Gastroesophageal sphincter (tissue), 3 donors: ENCODE data around the gene PLA2G4A.

Source experiments
- CTCF ChIP-seq, 4 experiments: fragments of 200-600 bp in 2 of 4; fragments of 450-650 bp in 2 of 4; sonication (generic) in 1 of 4; IDR thresholded peaks; one replicate each; pipeline ENCODE4 v1.5.1; 2017 to 2019; ENCODE audit warnings: antibody characterized with exemption in 4 of 4, mild to moderate bottlenecking in 2 of 4, moderate library complexity in 2 of 4
- POLR2A ChIP-seq, 2 donors: fragments of 450-650 bp; IDR thresholded peaks; one replicate each; pipeline ENCODE4 v1.6.1; 2017; ENCODE audit warnings: antibody characterized with exemption in 2 of 2, mild to moderate bottlenecking in 2 of 2, moderate library complexity in 1 of 2
- POLR2AphosphoS5 ChIP-seq: sonication (generic); formaldehyde crosslinking; IDR thresholded peaks from one replicate; pipeline ENCODE4 v1.6.1; 2017; ENCODE audit warnings: antibody characterized with exemption

- TF ChIP-seq CTCF (IDR thresholded peaks at IDR 0.05) (no peak), POLR2A (IDR thresholded peaks at IDR 0.05) (no peak), POLR2AphosphoS5 (no peak)
Observed at GRCh38 chr1:186839041-186839400, 10.3 kb downstream of the PLA2G4A start.
